ENCODE measurements around the gene RNF151. TPM values are rescaled to one million over a fixed set of nuclear protein-coding genes. Genes with fewer than 3 reads are reported as not detected.

RNF151 gene
- total RNA-seq, 2 experiments from 2014 or later = not detected

GRCh38 chr16:2001456-2002355 is 35.0 kb downstream of the RNF151 start:
- H3K36me3 ChIP-seq (ENCODE audit: insufficient read depth, low read length) = peaks cover 73% of the 10 kb centered on the region
- no peaks in the 10 kb centered on the region for H3K9me3 ChIP-seq (ENCODE audit: low read length)
- H2AFZ ChIP-seq (ENCODE audit: low read length) = no peak overlapping the region
- H3K79me2 ChIP-seq (ENCODE audit: insufficient read depth, low read depth, low read length) = peaks cover 5% of the 10 kb centered on the region; the same call in 1 of the 2 replicates
- no peak overlapping the region for H3K4me3 ChIP-seq (ENCODE audit: low read depth, low read length, poor library complexity, severe bottlenecking)
- H3K27ac ChIP-seq (ENCODE audit: low read depth, low read length, poor library complexity, severe bottlenecking) = no peak overlapping the region
- POLR2A ChIA-PET = no interaction called here
- H3K9me2 ChIP-seq (ENCODE audit: insufficient read depth, low read length) = no peaks in the 10 kb centered on the region
- no peaks in the 10 kb centered on the region; the same call in 1 of the 2 replicates for H4K20me1 ChIP-seq (ENCODE audit: insufficient read depth, low read length)
- TF ChIP-seq CTCF (conservative IDR thresholded peaks at IDR 0.05; ENCODE audit: low read length) = no peak
- TF ChIP-seq EZH2phosphoT487 (IDR thresholded peaks at IDR 0.05; ENCODE audit: borderline replicate concordance, low read depth, low read length) = no peak
- BruUV-seq (replicated peaks) = no TSS peak
- intact Hi-C loops (cut with micrococcal nuclease; ENCODE audit: unreplicated experiment) = no loop called here
- peaks cover 9% of the 10 kb centered on the region for H3K4me1 ChIP-seq (ENCODE audit: insufficient read depth, low read length, poor library complexity, severe bottlenecking)
- H3K4me2 ChIP-seq (ENCODE audit: low read length) = no peak overlapping the region
- DNase-seq (ENCODE audit: low spot score) = no peak
- CTCF ChIA-PET (ENCODE audit: unreplicated experiment) = no interaction called here

- H3K79me2 ChIP-seq (ENCODE audit: insufficient read depth, low read depth, low read length) = peaks cover 14% of the 10 kb centered on the region
- intact Hi-C loops (cut with micrococcal nuclease; ENCODE audit: unreplicated experiment) = no loop called here
- peaks cover 3% of the 10 kb centered on the region; the same call in 1 of the 2 replicates for H4K20me1 ChIP-seq (ENCODE audit: insufficient read depth, low read length)
- H3K9me3 ChIP-seq (ENCODE audit: low read length) = no peaks in the 10 kb centered on the region
- H3K4me1 ChIP-seq (ENCODE audit: insufficient read depth, low read length, poor library complexity, severe bottlenecking) = peaks cover 17% of the 10 kb centered on the region
- TF ChIP-seq EZH2phosphoT487 (IDR thresholded peaks at IDR 0.05; ENCODE audit: borderline replicate concordance, low read depth, low read length) (no peak), CTCF (conservative IDR thresholded peaks at IDR 0.05; ENCODE audit: low read length) (no peak)
- H3K4me2 ChIP-seq (ENCODE audit: low read length) = no peak overlapping the region
- BruUV-seq (replicated peaks) = no TSS peak
- no peak overlapping the region for H2AFZ ChIP-seq (ENCODE audit: low read length)
- ChIA-PET POLR2A (interaction anchor here (0.5 kb wide), 1 partner anchor 8 kb away, joined by 6 read pairs; no protein-coding TSS in a partner anchor), CTCF (ENCODE audit: unreplicated experiment) (no interaction called here)
- DNase-seq (ENCODE audit: low spot score) = no peak
- no peaks in the 10 kb centered on the region for H3K9me2 ChIP-seq (ENCODE audit: insufficient read depth, low read length)
- H3K4me3 ChIP-seq (ENCODE audit: low read depth, low read length, poor library complexity, severe bottlenecking) = no peak overlapping the region
- H3K36me3 ChIP-seq (ENCODE audit: insufficient read depth, low read length) = peaks cover 71% of the 10 kb centered on the region
- no peak overlapping the region for H3K27ac ChIP-seq (ENCODE audit: low read depth, low read length, poor library complexity, severe bottlenecking)
Observed at GRCh38 chr16:2002406-2003230, 36.0 kb downstream of the RNF151 start.

Data from OCI-LY7 (cell line).